Muscle layer of duodenum (tissue), 2 donors: Measurements from ENCODE around the gene TMIGD2.
"Not testable (repeated sequence)": the region's sequence is repeated elsewhere in the genome, so short reads cannot be mapped to it uniquely, and the experiment has no call there.

Source experiments
- H3K27ac ChIP-seq: one replicate; pipeline ENCODE4 v1.7.0; 2013; ENCODE audit warnings: mild to moderate bottlenecking, low read length
- H3K27me3 ChIP-seq: one replicate; pipeline ENCODE4 v1.7.0; 2013; ENCODE audit warnings: low read depth, mild to moderate bottlenecking, control low read depth, low read length
- H3K36me3 ChIP-seq, 2 donors: one replicate each; pipeline ENCODE4 v1.7.0; 2013; ENCODE audit warnings: low read length in 2 of 2, control low read depth in 1 of 2, mild to moderate bottlenecking in 1 of 2; ENCODE audit not compliant: insufficient read depth in 2 of 2, control insufficient read depth in 1 of 2
- H3K4me1 ChIP-seq, 2 donors: one replicate each; pipeline ENCODE4 v1.7.0; 2013; ENCODE audit warnings: low read length in 2 of 2, mild to moderate bottlenecking in 2 of 2, control low read depth in 1 of 2, moderate library complexity in 1 of 2; ENCODE audit not compliant: insufficient read depth in 2 of 2, control insufficient read depth in 1 of 2
- H3K4me3 ChIP-seq, 2 donors: one replicate each; pipeline ENCODE4 v1.7.0; 2013; ENCODE audit warnings: low read length in 2 of 2, low read depth in 1 of 2, mild to moderate bottlenecking in 1 of 2
- H3K9me3 ChIP-seq, 2 donors: one replicate each; pipeline ENCODE4 v1.7.0; 2013; ENCODE audit warnings: low read length in 2 of 2, control low read depth in 1 of 2, mild to moderate bottlenecking in 1 of 2; ENCODE audit not compliant: control insufficient read depth in 1 of 2
- donor health status: healthy.

The TMIGD2 gene

GRCh38 chr19:4302243-4302640 lies at the start of gene TMIGD2:
Gene TMIGD2, minus strand, starts transcription at chr19:4302389. Its CDS starts 4 bp downstream, at chr19:4302385.
- Histone ChIP-seq H3K9me3 (no peaks in the 10 kb centered on the region), H3K27ac (no peak within 1 kb of the TSS), H3K27me3 (peaks cover 4% of the 10 kb centered on the region), H3K36me3 (no peaks in the 10 kb centered on the region), H3K4me1 (peaks cover 0 to 8% of the 10 kb centered on the region in 2 donors), H3K4me3 (no peak within 1 kb of the TSS)

- no peaks in the 10 kb centered on the region for H3K27me3 ChIP-seq
- H3K36me3 ChIP-seq = peaks cover 3 to 17% of the 10 kb centered on the region in 2 donors
- H3K4me3 ChIP-seq = no peak overlapping the region
- no peak overlapping the region for H3K27ac ChIP-seq
- H3K4me1 ChIP-seq = no peaks in the 10 kb centered on the region
- no peaks in the 10 kb centered on the region for H3K9me3 ChIP-seq
Observed at GRCh38 chr19:4350726-4351125, 48.5 kb upstream of the TMIGD2 start.

- H3K27ac ChIP-seq = no peak overlapping the region
- no peaks in the 10 kb centered on the region for H3K27me3 ChIP-seq
- no peaks in the 10 kb centered on the region for H3K4me1 ChIP-seq
- H3K9me3 ChIP-seq = no peaks in the 10 kb centered on the region
- H3K4me3 ChIP-seq = no peak overlapping the region
- peaks cover 3 to 18% of the 10 kb centered on the region in 2 donors for H3K36me3 ChIP-seq
Observed at GRCh38 chr19:4350111-4350510, 47.9 kb upstream of the TMIGD2 start.

- not testable (repeated sequence) for H3K27me3 ChIP-seq, H3K9me3 ChIP-seq, H3K4me3 ChIP-seq, H3K4me1 ChIP-seq, H3K27ac ChIP-seq
- H3K36me3 ChIP-seq = peaks cover 3 to 18% of the 10 kb centered on the region in 2 donors
Observed at GRCh38 chr19:4349225-4349624, 47.0 kb upstream of the TMIGD2 start.

- H3K4me1 ChIP-seq = peaks cover 0 to 7% of the 10 kb centered on the region in 2 donors
- H3K36me3 ChIP-seq = peaks cover 3 to 18% of the 10 kb centered on the region in 2 donors
- no peaks in the 10 kb centered on the region for H3K27me3 ChIP-seq
- no peak overlapping the region for H3K27ac ChIP-seq
- H3K4me3 ChIP-seq = no peak overlapping the region
- no peaks in the 10 kb centered on the region for H3K9me3 ChIP-seq
Observed at GRCh38 chr19:4347521-4347920, 45.3 kb upstream of the TMIGD2 start.

GRCh38 chr19:4346020-4346383 lies 43.8 kb upstream of the TMIGD2 start:
- Histone ChIP-seq H3K9me3 (no peaks in the 10 kb centered on the region), H3K4me1 (peaks cover 0 to 11% of the 10 kb centered on the region in 2 donors), H3K27me3 (no peaks in the 10 kb centered on the region), H3K27ac (no peak overlapping the region), H3K36me3 (peaks cover 3 to 18% of the 10 kb centered on the region in 2 donors), H3K4me3 (no peak overlapping the region)

- H3K27ac ChIP-seq = no peak overlapping the region
Observed at GRCh38 chr19:4345342-4346019, 43.3 kb upstream of the TMIGD2 start.

GRCh38 chr19:4343370-4344307 lies 41.5 kb upstream of the TMIGD2 start, which contains the start of gene MPND:
Gene MPND, plus strand, starts transcription at chr19:4343562. Its CDS starts 32 bp downstream, at chr19:4343594.
- peaks cover 0 to 11% of the 10 kb centered on the region in 2 donors for H3K4me1 ChIP-seq

More at GRCh38 chr19:4345342-4346019, 43.3 kb upstream of the TMIGD2 start:
- Histone ChIP-seq H3K4me1 (peaks cover 0 to 11% of the 10 kb centered on the region in 2 donors), H3K27me3 (no peaks in the 10 kb centered on the region), H3K4me3 (no peak overlapping the region), H3K36me3 (peaks cover 3 to 16% of the 10 kb centered on the region in 2 donors), H3K9me3 (no peaks in the 10 kb centered on the region)

GRCh38 chr19:4342615-4343369 lies 40.6 kb upstream of the TMIGD2 start:
- peaks cover 0 to 7% of the 10 kb centered on the region in 2 donors for H3K36me3 ChIP-seq
- peak overlapping the region; percentile 91 for H3K27ac ChIP-seq
- H3K27me3 ChIP-seq = no peaks in the 10 kb centered on the region
- peak overlapping the region; percentile 80 to 83 for H3K4me3 ChIP-seq
- H3K4me1 ChIP-seq = peaks cover 0 to 11% of the 10 kb centered on the region in 2 donors
- H3K9me3 ChIP-seq = no peaks in the 10 kb centered on the region

More at GRCh38 chr19:4343370-4344307, 41.5 kb upstream of the TMIGD2 start, which contains the start of gene MPND:
- H3K9me3 ChIP-seq = no peaks in the 10 kb centered on the region
- H3K27me3 ChIP-seq = no peaks in the 10 kb centered on the region
- H3K36me3 ChIP-seq = peaks cover 0 to 7% of the 10 kb centered on the region in 2 donors
- peak within 1 kb of the TSS; percentile 91 for H3K27ac ChIP-seq
- H3K4me3 ChIP-seq = peak within 1 kb of the TSS; percentile 80 to 83

GRCh38 chr19:4342314-4342614 lies 40.1 kb upstream of the TMIGD2 start:
- Histone ChIP-seq H3K4me3 (peak overlapping the region; percentile 74 to 80), H3K36me3 (peaks cover 0 to 7% of the 10 kb centered on the region in 2 donors), H3K4me1 (peaks cover 0 to 11% of the 10 kb centered on the region in 2 donors), H3K27ac (peak overlapping the region; percentile 91), H3K27me3 (no peaks in the 10 kb centered on the region), H3K9me3 (no peaks in the 10 kb centered on the region)
